ENCODE data around the gene ASB11. TPM values are rescaled to one million over a fixed set of nuclear protein-coding genes. Genes with fewer than 3 reads are reported as not detected.

The ASB11 gene, protein sequence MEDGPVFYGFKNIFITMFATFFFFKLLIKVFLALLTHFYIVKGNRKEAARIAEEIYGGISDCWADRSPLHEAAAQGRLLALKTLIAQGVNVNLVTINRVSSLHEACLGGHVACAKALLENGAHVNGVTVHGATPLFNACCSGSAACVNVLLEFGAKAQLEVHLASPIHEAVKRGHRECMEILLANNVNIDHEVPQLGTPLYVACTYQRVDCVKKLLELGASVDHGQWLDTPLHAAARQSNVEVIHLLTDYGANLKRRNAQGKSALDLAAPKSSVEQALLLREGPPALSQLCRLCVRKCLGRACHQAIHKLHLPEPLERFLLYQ
- total RNA-seq: not detected in 2 replicates

DNA sequence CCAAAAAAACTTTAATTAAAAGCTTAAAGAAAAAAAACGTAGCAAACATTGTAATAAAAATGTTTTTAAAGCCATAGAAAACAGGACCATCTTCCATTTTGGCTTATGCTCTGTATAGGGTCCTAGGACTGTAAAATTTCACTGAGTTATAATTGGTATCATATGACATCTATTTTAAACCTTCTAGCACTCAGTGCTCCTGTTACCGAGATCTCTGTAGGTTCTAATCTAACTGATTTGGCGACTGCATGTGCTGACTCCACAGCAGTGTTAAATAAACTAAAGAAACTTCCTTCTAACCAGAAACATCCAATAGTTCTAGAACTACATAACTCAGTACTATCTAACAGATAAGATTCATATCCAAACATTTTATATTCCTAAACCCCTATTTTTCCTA is at the start of gene ASB11:
ASB11 (minus strand) TSS at position 132 of the 400 bp plus-strand sequence; CDS start at position 97, 35 bp downstream.

DNA sequence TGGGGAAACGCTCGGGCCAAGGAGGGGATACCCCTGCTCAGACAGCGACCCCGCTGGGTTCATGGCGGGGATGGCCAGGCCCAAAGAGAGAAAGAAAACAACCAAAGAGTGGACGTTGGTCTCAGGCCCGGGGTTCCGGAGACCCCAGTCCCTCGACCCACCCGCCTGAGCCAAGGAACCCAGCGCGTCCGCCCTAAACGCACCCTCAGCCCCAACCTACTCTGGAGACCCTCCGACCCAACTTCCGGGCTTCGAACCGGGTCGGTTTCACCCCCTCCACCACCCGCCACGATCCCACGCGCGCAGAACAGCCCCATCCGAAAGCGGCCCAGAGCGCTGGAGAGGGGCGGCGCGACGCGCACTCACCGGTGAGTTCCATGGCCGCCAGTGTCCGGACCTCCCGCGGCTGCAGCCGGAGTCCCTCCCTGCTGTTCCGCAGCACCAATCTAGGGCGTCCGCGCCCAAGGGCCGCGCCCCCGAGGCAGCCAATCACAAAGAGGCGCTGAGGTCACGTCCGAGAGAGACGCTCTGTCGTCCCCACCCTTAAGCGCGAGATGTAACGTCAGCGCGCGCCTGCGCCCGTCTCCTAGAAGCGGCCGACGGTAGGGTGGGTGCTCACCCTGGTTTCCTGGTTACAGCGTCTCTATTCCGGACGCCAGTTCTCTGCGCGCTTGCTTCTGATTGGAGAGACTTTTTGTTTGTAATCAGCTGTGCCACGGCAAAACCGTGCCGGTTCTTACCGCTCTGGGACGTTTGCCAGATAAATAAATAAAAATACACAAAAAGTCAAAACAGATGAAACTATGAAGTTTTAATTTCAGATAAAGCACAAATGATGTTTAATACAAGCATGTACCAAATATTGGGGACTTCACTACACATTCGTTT is 19.9 kb upstream of the ASB11 start, which contains the start of gene PIGA:
PIGA (minus strand) TSS at position 389 of the 888 bp plus-strand sequence. CDS start 3,593 bp downstream, outside the sequence.

DNA sequence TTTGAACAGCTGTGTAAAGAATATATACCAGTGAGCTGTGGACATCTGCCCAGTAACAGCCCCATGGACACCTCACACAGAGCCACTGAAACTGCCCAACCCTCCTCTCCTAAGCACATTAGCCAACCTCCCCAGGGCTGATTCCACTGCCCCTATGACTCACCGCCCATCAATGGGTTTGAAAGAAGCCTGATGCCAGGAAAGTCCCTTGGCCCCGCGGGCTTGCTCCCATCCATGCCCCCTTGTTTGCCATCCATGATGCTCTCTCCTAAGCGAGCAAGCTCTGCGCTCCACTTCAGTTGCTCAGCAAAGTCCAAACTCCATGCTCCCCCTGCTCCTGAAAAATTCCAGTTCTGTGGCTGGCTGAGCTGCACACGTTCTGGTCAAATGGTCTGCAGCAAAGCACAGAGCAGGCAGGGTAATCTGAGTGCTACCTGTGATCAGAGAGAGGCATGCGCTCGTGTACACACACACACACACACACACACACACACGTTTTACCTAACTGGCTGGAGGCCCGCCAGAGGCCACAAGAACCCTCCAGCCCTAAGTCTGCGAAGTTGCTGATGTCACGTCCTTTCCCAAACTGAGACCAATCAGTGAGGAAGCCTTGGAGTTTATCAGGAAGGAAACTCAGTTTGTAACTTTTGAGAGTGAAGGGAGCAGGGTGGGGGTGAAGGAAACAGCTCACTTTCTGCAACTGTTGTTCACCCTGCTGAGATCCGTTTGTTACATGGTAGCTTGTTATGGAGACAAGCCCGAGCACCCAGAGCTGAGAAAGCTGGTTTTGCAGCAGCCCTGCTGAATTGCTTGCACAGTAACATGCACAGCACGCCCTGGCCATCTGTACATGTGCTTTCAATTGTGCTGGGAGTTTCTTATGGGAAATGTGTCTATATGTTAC is 45.6 kb downstream of the ASB11 start, which contains the start of gene ASB9:
ASB9 (minus strand) TSS at position 466 of the 904 bp plus-strand sequence; CDS start at position 257, 209 bp downstream.

Other genes starting within 250 kb of the ASB11 start
- gene ASB9, start 45.6 kb downstream of the ASB11 start, total RNA-seq: 1.4 TPM in 1 of 2 replicates, not detected in the other
- gene PIGA, start 19.9 kb upstream of the ASB11 start, total RNA-seq: 4.4 and 4.6 TPM in 2 replicates
- not detected in 2 replicates for gene VEGFD, start 68.8 kb upstream of the ASB11 start, total RNA-seq
- gene PIR, start 177.7 kb upstream of the ASB11 start, total RNA-seq: 8.9 and 15.4 TPM in 2 replicates
- gene BMX, start 185.2 kb upstream of the ASB11 start, total RNA-seq: under 0.01 TPM in 1 of 2 replicates, not detected in the other